Peyer's patch (tissue), 4 donors: ENCODE results near the gene NRBF2. TPM values are rescaled to one million over a fixed set of nuclear protein-coding genes. Genes with fewer than 3 reads are reported as not detected.

Experiments
- DNase-seq, 3 donors: peaks; one replicate each; pipeline ENCODE4 v3.0.0-alpha.2; 2017 to 2019
- H3K27ac ChIP-seq, 4 donors: fragments of 200-600 bp; sonication (generic); one replicate each; pipeline ENCODE4 v1.5.1; 2016 to 2019
- H3K27me3 ChIP-seq, 2 donors: fragments of 200-600 bp; sonication (generic); one replicate each; pipeline ENCODE4 v1.5.1; 2019
- H3K36me3 ChIP-seq, 3 donors: fragments of 200-600 bp; sonication (generic); one replicate each; pipeline ENCODE4 v1.5.1; 2016 to 2019
- H3K4me1 ChIP-seq, 4 donors: fragments of 200-600 bp; sonication (generic); one replicate each; pipeline ENCODE4 v1.5.1; 2016 to 2019
- H3K4me3 ChIP-seq, 4 donors: fragments of 200-600 bp; sonication (generic); 1 replicate in 3 of 4; 2 replicates in 1 of 4; pipeline ENCODE4 v1.5.1; 2016 to 2019; ENCODE audit warnings: mild to moderate bottlenecking in 1 of 4
- H3K9me3 ChIP-seq, 4 donors: fragments of 200-600 bp; sonication (generic); one replicate each; pipeline ENCODE4 v1.5.1; 2016 to 2019; ENCODE audit warnings: mild to moderate bottlenecking in 1 of 4
- POLR2A ChIP-seq, 2 donors: fragments of 450-650 bp; IDR thresholded peaks; one replicate each; pipeline ENCODE4 v1.5.1; 2017; ENCODE audit warnings: antibody characterized with exemption in 2 of 2, mild to moderate bottlenecking in 2 of 2, moderate library complexity in 2 of 2
- total RNA-seq, 4 donors: library from RNA; depleted of rRNA; stranded (reverse); fragments of >200 nt; gene quantifications; one replicate each; pipeline ENCODE4 v1.1.0, GENCODE V29; 2016
- TF ChIP-seq, protein P1 (sequence below), 6 experiments: fragments of 450-650 bp in 4 of 6; fragments of 200-600 bp in 2 of 6; sonication (generic) in 1 of 6; IDR thresholded peaks; one replicate each; pipeline ENCODE4 v1.5.1; 2017 to 2019; ENCODE audit warnings: antibody characterized with exemption in 6 of 6, mild to moderate bottlenecking in 3 of 6, moderate library complexity in 1 of 6

NRBF2 gene
- total RNA-seq, 4 donors from 2014 or later = 10.7 to 15.8 (median 14.9) TPM

GRCh38 chr10:63105225-63106110 is 27.7 kb upstream of the NRBF2 start:
- no peak for DNase-seq
- Histone ChIP-seq H3K9me3 (no peaks in the 10 kb centered on the region), H3K36me3 (no peaks in the 10 kb centered on the region), H3K4me1 (no peaks in the 10 kb centered on the region), H3K27ac (peak overlapping the region in 3 of 4 donors; percentile 2 to 31 (median 25)), H3K27me3 (no peaks in the 10 kb centered on the region), H3K4me3 (no peak overlapping the region)
- no peak for TF ChIP-seq POLR2A (IDR thresholded peaks at IDR 0.05)
- TF ChIP-seq, protein P1, sequence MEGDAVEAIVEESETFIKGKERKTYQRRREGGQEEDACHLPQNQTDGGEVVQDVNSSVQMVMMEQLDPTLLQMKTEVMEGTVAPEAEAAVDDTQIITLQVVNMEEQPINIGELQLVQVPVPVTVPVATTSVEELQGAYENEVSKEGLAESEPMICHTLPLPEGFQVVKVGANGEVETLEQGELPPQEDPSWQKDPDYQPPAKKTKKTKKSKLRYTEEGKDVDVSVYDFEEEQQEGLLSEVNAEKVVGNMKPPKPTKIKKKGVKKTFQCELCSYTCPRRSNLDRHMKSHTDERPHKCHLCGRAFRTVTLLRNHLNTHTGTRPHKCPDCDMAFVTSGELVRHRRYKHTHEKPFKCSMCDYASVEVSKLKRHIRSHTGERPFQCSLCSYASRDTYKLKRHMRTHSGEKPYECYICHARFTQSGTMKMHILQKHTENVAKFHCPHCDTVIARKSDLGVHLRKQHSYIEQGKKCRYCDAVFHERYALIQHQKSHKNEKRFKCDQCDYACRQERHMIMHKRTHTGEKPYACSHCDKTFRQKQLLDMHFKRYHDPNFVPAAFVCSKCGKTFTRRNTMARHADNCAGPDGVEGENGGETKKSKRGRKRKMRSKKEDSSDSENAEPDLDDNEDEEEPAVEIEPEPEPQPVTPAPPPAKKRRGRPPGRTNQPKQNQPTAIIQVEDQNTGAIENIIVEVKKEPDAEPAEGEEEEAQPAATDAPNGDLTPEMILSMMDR (IDR thresholded peaks at IDR 0.05) = no peak

DNA sequence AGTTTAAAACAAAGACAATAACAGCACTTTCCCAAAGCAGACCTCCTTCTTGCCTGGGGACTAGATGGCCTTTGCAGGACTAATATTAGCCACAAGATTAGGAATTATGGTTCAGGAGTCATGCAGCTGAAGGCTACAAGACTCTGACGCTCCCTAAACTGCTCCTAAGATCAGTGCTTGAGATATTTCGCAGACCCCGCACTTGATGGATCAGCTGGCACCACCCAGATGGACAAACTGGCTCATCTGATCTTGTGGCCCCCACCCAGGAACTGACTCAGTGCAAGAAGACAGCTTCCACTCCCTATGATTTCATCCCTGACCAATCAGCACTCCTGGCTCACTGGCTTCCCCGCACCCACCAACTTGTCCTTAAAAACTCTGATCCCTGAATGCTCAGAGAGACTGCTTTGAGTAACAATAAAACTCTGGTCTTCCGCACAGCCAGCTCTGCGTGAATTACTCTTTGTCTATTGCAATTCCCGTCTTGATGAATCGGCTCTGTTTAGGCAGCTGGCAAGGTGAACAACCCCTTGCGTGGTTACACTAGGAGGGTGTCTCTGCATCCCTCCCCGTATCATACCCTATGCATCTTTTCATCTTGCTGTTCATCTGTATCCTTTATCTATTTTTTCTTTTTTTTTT is 26.9 kb upstream of the NRBF2 start:
- TF ChIP-seq, protein P1 (IDR thresholded peaks at IDR 0.05) = no peak
- no peak for TF ChIP-seq POLR2A (IDR thresholded peaks at IDR 0.05)
- H3K4me1 ChIP-seq = no peaks in the 10 kb centered on the region
- no peaks in the 10 kb centered on the region for H3K36me3 ChIP-seq
- H3K27me3 ChIP-seq = no peaks in the 10 kb centered on the region
- H3K27ac ChIP-seq = peak overlapping the region in 2 of 4 donors; percentile 25 to 31
- peak in 1 of 3 donors; percentile 47 for DNase-seq
- no peak overlapping the region for H3K4me3 ChIP-seq
- no peaks in the 10 kb centered on the region for H3K9me3 ChIP-seq

- Histone ChIP-seq H3K4me3 (no peak overlapping the region), H3K27me3 (no peaks in the 10 kb centered on the region), H3K9me3 (no peaks in the 10 kb centered on the region), H3K27ac (no peak overlapping the region), H3K4me1 (no peaks in the 10 kb centered on the region), H3K36me3 (no peaks in the 10 kb centered on the region)
- DNase-seq = no peak
- TF ChIP-seq POLR2A (IDR thresholded peaks at IDR 0.05) = no peak
- TF ChIP-seq, protein P1 (IDR thresholded peaks at IDR 0.05) = no peak
Measured at GRCh38 chr10:63107943-63108437, 25.1 kb upstream of the NRBF2 start.

GRCh38 chr10:63110940-63111339 is 22.2 kb upstream of the NRBF2 start:
- no peak overlapping the region for H3K27ac ChIP-seq

More at GRCh38 chr10:63110940-63111339, 22.2 kb upstream of the NRBF2 start:
- TF ChIP-seq, protein P1 (IDR thresholded peaks at IDR 0.05) = no peak
- TF ChIP-seq POLR2A (IDR thresholded peaks at IDR 0.05) = no peak
- H3K36me3 ChIP-seq = no peaks in the 10 kb centered on the region
- no peaks in the 10 kb centered on the region for H3K9me3 ChIP-seq
- peaks cover 0 to 5% (median 0%) of the 10 kb centered on the region in 4 donors for H3K4me1 ChIP-seq
- H3K4me3 ChIP-seq = no peak overlapping the region
- no peaks in the 10 kb centered on the region for H3K27me3 ChIP-seq
- DNase-seq = no peak
